NB4 (cell line): Measurements from ENCODE around the gene PDE6B.
"Not testable (repeated sequence)": the region's sequence is repeated elsewhere in the genome, so short reads cannot be mapped to it uniquely, and the experiment has no call there.

ENCODE experiments used
- DNase-seq: peaks from one replicate; pipeline ENCODE4 v3.0.0; 2010; ENCODE audit warnings: low read depth
- H3K4me3 ChIP-seq: one replicate; pipeline ENCODE4 v1.5.1; 2011; ENCODE audit warnings: mild to moderate bottlenecking, low read depth, low read length, moderate library complexity
- CTCF ChIP-seq: IDR thresholded peaks from one replicate; pipeline ENCODE4 v1.5.1; 2012; ENCODE audit warnings: low read depth, low read length
- MAX ChIP-seq: IDR thresholded peaks from 2 replicates; pipeline ENCODE4 v1.6.1; 2011; ENCODE audit warnings: low read depth, low read length
- MYC ChIP-seq: IDR thresholded peaks from 2 replicates; pipeline ENCODE4 v1.6.1; 2011; ENCODE audit warnings: low read depth, low read length
- POLR2A ChIP-seq: IDR thresholded peaks from 2 replicates; pipeline ENCODE4 v1.6.1; 2011; ENCODE audit warnings: mild to moderate bottlenecking; ENCODE audit not compliant: insufficient read length; ENCODE audit errors: extremely low read depth

PDE6B gene

GRCh38 chr4:688854-689681 is 63.7 kb downstream of the PDE6B start, which contains the start of gene SLC49A3:
Gene SLC49A3, minus strand, starts transcription at chr4:689151. Its CDS starts 24 bp downstream, at chr4:689127.
- DNase-seq, result no peak
- H3K4me3 ChIP-seq, result no peak within 1 kb of the TSS
- TF ChIP-seq MYC, result no peak
- no peak for TF ChIP-seq MAX
- no peak for TF ChIP-seq CTCF
- no peak for TF ChIP-seq POLR2A

GRCh38 chr4:689723-690122 is 64.3 kb downstream of the PDE6B start:
- no peak for DNase-seq
- no peak overlapping the region for H3K4me3 ChIP-seq
- TF ChIP-seq POLR2A (no peak), MYC (no peak), CTCF (no peak), MAX (no peak)

- no peak overlapping the region for H3K4me3 ChIP-seq
- DNase-seq, result no peak
- no peak for TF ChIP-seq CTCF
- no peak for TF ChIP-seq POLR2A
- TF ChIP-seq MAX, result no peak
- TF ChIP-seq MYC, result no peak
Measured at GRCh38 chr4:692771-693554, 67.6 kb downstream of the PDE6B start.

GRCh38 chr4:694341-694940 is 69.1 kb downstream of the PDE6B start:
- H3K4me3 ChIP-seq, DNase-seq: not testable (repeated sequence)

GRCh38 chr4:699816-700580 is 74.6 kb downstream of the PDE6B start:
- H3K4me3 ChIP-seq, result no peak overlapping the region
- no peak for DNase-seq
- TF ChIP-seq CTCF (no peak), MAX (no peak), MYC (no peak), POLR2A (no peak)
